HG02798 (cell line): ENCODE measurements around the gene AFF3.
"Not testable (repeated sequence)": the region's sequence is repeated elsewhere in the genome, so short reads cannot be mapped to it uniquely, and the experiment has no call there.

Source experiments
- ATAC-seq: cut with Tn5 transposase; IDR thresholded peaks from one replicate; pipeline ENCODE4 v1.9.1; 2021; ENCODE audit warnings: mild to moderate bottlenecking; ENCODE audit not compliant: unreplicated experiment, poor library complexity

Gene AFF3

DNA sequence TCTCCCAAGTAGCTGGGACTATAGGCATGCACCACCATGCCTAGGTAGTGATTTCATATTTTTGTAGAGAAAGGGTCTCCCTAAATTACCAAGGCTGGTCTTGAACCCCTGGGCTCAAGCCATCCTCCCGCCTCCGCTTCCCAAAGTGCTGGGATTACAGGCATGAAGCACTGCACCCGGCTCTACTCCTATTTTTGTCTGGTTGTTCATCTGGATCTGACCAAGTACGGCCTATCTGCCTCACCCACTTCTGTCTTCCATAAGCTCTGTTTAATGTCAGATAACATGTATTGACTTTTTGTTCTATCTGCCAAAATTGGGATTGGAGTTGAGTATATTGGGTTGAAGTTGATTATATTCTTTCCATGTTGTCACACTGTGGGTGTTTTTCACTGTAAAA lies 198.4 kb downstream of the AFF3 start:
- no peak for ATAC-seq

DNA sequence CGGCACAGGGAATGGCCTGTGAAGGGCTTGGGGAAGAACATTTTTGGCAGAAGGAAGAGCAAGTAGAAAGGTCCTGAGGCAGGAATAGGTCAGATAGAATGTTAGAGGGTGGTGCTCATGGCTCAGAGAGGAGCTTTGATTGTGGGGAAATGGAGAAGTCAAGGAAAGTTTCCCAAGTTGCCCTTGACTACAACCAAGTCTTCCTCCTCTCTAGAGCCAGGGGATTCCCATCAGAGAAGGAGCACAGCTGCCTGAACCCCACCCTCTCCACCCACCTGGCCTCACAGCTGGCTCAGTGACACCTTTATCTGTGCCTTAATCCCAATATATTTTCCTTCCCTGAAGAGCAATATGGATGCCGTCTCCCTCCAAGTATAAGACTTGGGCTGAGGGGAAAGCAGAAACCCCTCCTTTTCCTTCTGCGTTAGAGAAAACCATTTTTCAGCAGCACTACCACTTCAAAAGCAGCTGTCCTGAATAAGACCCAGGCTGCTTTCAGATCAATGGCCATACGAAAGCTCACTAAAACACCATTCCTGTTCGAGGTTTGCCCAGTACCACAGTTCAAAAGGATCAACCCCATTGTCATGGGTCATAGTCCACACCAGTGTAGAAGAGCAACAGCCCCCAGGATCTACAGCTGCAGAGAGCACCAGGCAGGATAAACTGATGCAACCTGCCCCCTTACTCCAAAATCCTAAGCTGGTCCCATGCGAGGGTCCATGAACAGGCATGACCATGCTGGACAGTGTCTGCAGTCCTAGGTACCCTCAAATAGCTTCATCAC lies 199.6 kb downstream of the AFF3 start:
- ATAC-seq = no peak

DNA sequence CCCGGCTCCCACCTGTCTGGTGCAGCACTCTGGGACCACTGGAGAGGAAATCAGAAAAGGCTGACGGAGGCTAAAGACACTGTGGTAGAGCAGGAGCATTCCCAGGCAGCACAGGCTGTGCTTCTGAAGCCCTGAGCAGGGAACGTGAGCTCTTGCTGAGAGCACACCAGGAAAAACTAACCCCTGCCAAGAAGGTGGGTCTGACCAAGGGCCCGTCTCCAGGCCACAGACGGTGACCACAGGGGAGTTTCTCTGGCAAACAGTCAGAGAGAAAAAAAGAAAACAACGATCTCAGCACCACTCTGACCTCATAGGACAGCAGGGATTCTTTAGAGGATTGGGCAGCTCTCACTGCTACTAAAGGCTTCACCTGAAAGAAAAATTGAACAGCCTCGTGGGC lies 201.4 kb downstream of the AFF3 start:
- ATAC-seq = no peak

DNA sequence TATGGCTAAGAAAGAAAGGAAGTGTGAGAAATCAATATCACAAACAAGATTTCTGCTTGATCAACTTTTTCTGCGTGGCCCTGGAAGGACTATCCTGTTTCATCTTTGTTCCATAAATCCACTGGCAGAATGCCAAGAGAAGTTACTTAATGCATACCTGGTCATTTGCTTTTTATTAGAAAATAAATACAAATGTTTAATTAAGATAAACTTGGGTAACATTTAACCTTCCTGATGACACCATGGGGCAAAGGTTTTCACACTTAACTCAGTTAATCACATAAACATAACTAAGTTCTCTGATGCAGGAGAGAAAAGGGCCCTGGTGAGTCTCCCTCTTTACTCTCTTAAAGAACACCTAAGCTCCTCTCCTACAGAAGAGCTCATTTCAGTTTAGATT lies 203.3 kb downstream of the AFF3 start:
- no peak for ATAC-seq

DNA sequence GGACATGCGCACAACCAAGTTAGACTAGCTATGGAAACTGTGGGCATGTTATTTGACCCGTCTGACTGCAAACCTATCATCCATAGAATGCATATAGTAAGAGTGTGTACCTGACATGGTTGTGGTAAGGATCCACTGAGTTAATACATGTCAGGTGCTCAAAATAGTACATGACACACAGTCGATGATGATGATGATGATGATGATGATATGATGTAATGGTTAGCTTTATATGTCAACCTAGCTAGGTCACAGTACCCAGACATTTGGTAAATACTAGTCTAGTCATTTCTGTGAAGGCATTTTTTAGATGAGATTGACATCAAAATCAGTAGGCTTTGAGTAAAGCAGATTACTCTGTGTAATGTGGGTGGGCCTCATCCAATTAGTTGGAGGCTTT lies 204.1 kb downstream of the AFF3 start:
- ATAC-seq = no peak

DNA sequence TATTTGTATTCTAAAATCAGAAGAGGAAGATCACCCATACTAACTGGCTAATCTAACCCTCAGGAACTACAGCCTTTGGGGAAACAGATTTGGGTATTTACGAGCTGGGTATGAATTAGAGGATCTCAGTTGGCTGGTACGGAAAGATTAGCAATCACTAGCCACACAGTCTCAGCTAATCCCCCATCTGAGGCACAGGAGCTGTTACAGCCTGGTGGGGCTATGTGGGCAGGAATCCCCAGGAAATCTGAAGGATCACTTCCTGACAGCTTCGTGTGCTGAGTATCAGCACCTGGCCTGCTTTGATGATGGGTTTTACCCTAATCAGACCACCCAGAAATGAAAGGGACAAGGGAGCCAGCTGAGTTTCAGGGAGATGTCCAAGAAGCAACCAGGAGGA lies 206.3 kb downstream of the AFF3 start:
- ATAC-seq = no peak

DNA sequence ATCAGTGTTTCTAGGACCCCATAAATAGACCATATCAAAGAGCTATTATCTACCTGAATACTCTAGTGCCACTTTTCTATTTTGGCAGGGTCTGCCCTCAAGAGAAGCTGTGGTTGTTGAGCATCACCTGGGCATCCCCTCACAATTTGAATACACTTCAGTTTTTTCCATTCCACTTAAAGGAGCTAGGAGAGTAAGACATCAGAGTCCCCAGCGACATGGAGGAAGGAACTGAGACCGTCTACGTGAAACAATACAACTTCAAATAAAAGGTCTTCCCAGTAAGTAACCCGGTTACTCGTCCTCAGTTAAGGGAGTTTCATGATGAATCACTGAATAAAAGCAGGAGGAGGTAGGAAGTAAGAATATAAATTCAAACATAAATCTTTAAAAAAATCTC lies 206.7 kb downstream of the AFF3 start:
- ATAC-seq = no peak

DNA sequence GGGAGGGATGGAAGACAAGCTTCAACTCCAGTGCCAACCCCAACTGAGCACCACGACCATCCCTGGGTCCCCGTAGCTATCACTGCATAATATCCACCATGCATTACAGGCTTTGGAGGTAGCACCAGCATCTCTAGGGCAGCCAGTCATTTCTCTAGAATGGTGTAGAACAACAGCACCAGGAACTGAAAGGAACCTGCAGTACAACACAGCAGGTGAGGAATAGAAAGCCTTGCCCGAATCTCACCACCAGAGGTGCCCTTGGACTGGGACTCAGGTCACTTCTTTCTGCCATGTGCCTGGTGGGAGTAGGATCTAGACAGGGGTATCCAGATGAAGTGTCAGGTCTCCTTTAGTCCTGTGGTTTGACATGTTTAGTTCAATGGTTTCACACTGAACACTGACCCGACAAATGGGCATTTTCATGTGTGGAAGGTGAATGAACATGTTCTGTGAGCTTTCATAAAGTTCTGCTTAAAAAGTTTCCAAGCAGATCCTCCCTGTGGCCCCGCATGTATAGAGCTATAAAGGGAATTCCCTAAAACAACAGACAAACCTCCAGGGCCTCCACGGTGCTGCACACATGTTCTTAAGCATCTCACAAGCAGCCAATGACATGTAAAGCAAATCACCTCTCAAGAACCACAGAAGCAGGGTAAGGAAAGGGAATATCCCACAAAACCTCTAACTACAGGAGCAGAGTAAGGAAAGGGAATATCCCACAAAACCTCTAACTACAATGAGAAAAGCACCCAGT lies 208.3 kb downstream of the AFF3 start:
- no peak for ATAC-seq

DNA sequence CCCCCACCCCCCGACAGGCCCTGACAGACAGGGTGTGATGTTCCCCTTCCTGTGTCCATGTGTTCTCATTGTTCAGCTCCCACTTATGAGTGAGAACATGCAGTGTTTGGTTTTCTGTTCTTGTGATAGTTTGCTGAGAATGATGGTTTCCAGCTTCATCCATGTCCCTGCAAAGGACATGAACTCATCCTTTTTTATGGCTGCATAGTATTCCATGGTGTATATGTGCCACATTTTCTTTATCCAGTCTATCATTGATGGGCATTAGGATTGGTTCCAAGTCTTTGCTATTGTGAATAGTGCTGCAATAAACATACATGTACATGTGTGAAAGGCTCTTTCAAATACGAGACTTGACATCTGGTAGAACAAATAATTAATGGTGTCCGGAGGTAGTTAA lies 208.9 kb downstream of the AFF3 start:
- not testable (repeated sequence) for ATAC-seq

DNA sequence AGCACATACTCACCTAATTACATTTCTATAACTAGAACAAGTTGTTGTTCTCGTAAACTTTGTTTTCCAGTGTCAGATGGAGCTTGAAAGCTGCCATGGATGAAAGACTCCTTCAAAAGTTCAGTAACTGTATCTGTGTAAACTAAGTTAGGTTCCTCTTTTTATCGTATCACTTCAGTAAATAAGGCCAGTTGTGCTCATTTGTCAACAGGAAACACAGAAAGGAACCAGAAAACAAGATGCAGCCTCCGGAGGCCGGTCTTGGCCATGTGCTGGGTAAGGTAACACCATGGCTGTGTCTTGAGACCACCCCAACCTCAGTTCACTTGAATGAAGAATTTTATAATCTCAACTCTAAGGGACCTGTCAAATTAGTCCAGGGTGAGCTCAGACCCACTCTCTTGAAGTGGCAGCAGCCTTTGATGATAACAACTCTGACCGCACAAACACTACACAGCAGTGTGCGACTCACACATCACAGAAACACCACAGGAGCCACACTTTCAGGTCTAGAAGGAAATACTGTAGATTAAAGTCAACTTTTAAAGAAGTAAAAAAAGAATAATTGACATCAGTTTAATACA lies 213.8 kb downstream of the AFF3 start:
- ATAC-seq = no peak

DNA sequence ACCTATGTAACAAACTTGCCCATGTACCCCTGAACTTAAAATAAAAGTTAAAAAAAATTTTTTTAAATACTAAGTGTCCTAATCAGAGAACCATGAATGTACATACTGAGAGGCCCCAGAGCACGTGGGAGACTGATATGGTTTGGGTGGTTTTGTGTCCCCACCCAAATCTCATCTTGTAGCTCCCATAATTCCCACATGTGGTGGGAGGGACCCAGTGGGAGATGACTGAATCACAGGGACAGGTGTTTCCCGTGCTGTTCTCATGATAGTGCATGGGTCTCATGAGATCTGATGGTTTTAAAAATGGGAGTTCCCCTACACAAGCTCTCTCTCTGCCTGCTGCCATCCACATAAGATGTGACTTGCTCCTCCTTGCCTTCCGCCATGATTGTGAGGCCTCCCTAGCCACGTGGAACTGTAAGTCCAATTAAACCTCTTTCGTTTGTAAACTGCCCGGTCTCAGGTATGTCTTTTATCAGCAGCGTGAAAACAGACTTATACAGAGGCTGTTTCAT lies 214.6 kb downstream of the AFF3 start:
- not testable (repeated sequence) for ATAC-seq

DNA sequence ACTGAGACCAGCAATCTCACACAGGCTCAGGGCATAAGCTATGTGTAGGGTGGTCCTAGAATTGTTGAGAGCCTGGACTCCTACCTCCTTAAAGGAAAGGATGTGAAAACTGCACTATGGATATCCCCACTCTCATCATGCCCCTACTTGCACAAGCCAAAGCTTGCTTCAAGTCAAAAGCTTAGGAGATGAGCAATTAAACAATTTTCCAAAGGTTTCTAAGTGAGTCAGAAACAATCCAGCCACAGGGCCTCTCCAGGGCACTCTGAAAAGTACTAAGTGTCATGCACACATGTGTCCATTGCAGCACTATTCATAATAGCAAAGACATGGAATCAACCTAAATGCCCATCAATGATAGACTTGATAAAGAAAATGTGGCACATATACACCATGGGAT lies 215.4 kb downstream of the AFF3 start:
- no peak for ATAC-seq

DNA sequence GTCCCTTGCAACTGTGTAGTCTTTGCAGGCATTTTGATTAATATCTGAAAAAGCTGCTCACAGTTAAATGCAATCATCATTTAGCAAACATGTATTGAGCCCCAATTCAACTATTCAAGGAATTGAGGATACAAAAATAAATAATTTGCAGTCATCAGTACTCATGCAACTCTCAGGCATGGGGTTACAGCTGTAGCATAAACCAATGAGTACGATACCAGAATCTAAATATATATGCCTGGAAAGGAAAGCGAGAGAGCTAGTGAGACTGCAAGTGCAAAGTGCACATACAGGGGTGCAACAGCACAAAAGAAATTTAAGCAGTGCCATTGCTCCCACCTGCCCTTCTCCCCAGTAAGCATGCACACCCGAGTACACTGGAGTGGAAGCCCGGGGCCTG lies 216.4 kb downstream of the AFF3 start:
- no peak for ATAC-seq

DNA sequence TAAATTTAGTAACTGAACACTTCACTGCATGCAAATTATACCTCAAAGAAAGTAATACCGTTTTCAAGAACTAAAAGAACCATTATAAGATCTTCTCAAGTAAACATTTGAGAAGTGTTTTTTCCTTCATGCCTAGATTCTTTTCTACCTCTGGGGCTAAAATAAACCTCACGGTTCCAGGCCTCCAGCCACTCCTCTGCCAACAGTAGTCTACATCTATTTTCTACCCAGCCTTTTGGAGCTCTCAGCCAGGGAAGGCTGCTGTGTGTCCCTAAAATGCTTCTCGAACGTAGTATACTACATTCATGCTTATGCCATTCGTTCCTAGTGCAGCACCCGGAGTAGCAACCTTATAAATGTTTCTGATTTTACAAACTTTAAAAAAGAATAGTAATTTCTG lies 219.7 kb downstream of the AFF3 start:
- ATAC-seq = no peak

DNA sequence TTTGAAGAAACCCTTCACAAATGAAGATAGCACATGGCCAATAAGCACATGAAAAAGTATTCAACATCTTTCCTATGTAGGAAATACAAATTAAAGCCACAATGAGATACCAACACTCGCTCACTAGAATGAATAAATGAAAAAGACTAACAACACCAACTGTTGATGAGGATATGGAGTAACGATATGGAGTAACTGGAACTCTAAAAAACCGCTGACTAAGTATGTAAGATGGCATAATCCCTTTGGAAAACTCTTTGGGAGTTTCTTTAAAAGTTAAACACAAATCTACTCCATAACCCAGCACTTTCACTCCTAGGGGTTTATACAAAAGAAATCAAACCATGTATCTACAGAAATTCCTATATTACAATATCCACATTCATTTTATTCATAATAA lies 220.5 kb downstream of the AFF3 start:
- no peak for ATAC-seq

DNA sequence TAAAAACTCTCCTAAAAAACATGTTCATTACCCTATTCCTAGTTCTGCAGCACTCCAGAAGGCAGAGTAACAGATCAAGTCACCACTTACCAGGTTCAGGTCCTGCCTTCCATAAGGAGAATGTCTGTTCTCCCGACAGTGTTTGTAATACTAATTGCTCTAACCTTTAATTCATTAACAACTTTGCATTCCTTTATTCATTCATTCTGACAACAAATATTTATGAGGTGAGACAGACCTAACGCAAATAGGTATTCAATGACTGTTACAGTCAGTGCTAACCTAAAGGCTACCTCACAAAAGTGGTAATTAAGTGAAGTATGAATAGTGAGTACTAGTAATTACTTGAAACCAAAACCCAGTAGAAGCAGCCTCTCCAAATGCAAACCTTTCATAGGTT lies 224.0 kb downstream of the AFF3 start:
- no peak for ATAC-seq

DNA sequence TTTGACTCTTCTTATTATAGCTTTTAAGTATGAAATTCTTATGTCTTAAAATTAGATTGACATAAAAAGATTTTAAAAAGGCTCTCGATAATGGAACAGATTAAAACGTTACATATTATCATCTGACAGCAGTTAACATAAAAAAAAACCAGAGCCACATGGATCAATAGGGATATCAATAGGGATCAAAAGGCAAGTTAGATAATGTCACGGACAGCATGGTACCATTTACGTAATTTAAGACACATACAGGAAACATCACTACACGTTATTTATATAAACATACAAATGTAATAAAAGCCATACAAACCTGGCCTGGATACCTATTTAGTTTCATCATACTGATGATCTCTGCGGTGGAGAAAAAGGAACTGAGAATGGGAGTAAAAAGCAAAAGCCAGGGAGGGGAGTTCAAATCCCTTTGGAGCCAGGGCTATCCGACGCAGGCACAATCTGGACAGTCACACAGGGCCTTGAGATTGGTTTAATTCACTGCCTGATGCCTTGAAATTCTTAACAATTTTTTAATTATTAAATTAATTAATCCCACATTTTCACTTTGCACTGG lies 227.2 kb downstream of the AFF3 start:
- ATAC-seq = no peak

DNA sequence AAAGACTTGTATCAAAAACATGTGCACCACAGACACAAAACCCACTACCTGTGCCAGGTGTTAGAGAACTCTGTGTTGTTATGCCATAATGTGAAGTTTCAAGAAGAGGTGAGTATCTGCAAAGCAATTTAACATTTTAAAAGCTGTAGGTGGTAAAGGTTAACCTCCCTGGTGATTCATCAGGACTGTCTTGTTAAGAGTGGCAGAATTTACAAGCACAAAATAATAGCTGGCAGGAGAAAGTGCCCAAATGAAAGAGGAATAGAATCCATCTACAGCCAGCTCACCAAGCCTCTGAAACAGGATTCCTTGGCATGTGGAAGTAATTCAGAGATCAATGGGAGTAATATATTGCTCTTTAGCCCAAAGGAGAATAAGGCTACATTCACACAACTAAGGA lies 230.7 kb downstream of the AFF3 start:
- no peak for ATAC-seq

DNA sequence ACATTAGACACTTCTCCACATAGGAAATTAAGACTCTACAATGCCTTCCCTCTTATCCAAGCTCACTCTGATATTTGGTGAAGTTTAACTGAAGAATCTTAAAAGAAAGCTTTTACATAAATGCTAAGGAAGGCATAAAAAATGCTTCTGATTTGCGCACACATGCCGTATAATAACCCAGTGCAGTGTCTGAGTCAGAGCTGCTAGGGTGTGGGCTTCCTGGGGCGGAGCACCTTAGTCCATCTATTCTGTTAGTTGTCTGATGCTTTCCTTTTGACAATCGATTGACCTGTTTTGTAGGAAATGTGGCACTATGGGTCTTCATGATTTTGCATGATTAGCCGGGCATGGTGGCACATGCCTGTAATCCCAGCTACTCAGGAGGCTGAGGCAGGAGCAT lies 231.5 kb downstream of the AFF3 start:
- no peak for ATAC-seq

DNA sequence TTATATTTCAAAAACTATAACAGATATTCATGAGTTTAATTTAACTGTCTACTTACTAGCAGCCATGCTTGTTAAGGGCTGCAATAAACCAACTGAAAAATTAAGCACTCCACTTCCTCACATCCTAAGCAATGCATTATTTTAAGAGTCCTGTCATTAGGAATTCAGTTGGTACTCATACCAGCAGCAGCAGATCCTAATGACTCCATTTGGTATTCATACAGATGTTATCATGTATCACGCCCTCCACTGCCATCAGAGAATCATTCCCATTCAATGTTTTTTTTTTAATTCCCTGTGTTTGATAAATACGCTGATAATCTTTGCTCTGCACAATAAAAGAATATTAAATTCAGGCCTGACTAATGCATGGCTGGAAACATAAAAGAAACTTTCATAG lies 236.8 kb downstream of the AFF3 start:
- no peak for ATAC-seq

DNA sequence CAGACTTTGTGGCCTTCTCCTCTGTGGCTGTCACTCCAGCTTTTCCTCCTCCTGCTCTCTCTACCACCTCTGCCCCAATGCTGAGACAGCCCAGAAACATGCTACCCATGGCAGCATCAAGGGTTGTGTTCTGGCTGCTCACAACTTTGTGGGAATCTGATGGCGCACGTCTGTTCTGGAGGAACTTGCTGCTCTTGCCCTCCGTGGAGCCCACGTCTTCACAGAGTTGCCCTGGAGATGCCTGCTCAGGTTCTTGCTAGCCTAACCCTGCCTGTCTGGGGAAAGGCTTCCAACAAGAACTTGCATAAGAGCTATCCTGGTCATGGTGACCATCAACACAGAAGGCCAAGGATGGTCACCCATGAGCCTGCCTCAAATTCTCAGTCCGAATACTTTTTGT lies 237.4 kb downstream of the AFF3 start:
- ATAC-seq = no peak
